K562 (cell line): ENCODE results near the gene NDUFB10. TPM values are rescaled to one million over a fixed set of nuclear protein-coding genes. Genes with fewer than 3 reads are reported as not detected.

ENCODE experiments used
- CBX3 ChIP-seq, 2 experiments: IDR thresholded peaks; 1 replicate in 1 of 2; 2 replicates in 1 of 2; pipeline ENCODE4 v1.6.1; 2012; ENCODE audit warnings: inconsistent platforms in 2 of 2, low read length in 2 of 2, borderline replicate concordance in 1 of 2, control low read depth in 1 of 2
- COPS2 ChIP-seq: fragments of 450-650 bp; conservative IDR thresholded peaks from 2 replicates; pipeline ENCODE4 v1.6.1; 2016; ENCODE audit warnings: mild to moderate bottlenecking, moderate library complexity
- DPF2 ChIP-seq: fragments of 450-650 bp; IDR thresholded peaks from 2 replicates; pipeline ENCODE4 v1.6.1; 2016
- EHMT2 ChIP-seq: fragments of 450-650 bp; IDR thresholded peaks from 2 replicates; pipeline ENCODE4 v1.6.1; 2018; ENCODE audit warnings: antibody characterized with exemption
- ETS2 ChIP-seq: IDR thresholded peaks from 2 replicates; pipeline ENCODE4 v1.6.1; 2016; ENCODE audit warnings: borderline replicate concordance, missing genetic modification characterization, mild to moderate bottlenecking, moderate library complexity, missing compliant biosample characterization; ENCODE audit not compliant: poor library complexity, severe bottlenecking
- HSF4 ChIP-seq: fragments of 250-450 bp; sonication (Bioruptor Pico); IDR thresholded peaks from 2 replicates; pipeline ENCODE4 v2.1.2; 2022; ENCODE audit warnings: mild to moderate bottlenecking, moderate library complexity, borderline replicate concordance
- ILF3 ChIP-seq: fragments of 450-650 bp; IDR thresholded peaks from 2 replicates; pipeline ENCODE4 v1.6.1; 2018; ENCODE audit warnings: antibody characterized with exemption, mild to moderate bottlenecking, moderate library complexity, borderline replicate concordance
- KLF6 ChIP-seq: fragments of 250-450 bp; sonication (Bioruptor Pico); IDR thresholded peaks from 2 replicates; pipeline ENCODE4 v1.4.0; 2020; ENCODE audit warnings: mild to moderate bottlenecking, moderate library complexity, borderline replicate concordance
- L3MBTL2 ChIP-seq: fragments of 450-650 bp; IDR thresholded peaks from 2 replicates; pipeline ENCODE4 v1.6.1; 2016; ENCODE audit warnings: mild to moderate bottlenecking, moderate library complexity
- MIER1 ChIP-seq: fragments of 450-650 bp; IDR thresholded peaks from 2 replicates; pipeline ENCODE4 v1.6.1; 2016; ENCODE audit warnings: antibody characterized with exemption, mild to moderate bottlenecking, low read depth
- MYBL2 ChIP-seq, 2 experiments: fragments of 450-650 bp in 1 of 2; sonication (generic) in 1 of 2; formaldehyde crosslinking in 1 of 2; IDR thresholded peaks; 2 replicates each; pipeline versions ENCODE4 v1.6.1 to v1.8.1; 2017 to 2022; ENCODE audit warnings: borderline replicate concordance in 1 of 2, inconsistent platforms in 1 of 2, low read depth in 1 of 2, mild to moderate bottlenecking in 1 of 2, missing genetic modification reagents in 1 of 2, moderate library complexity in 1 of 2
- NCOA6 ChIP-seq: fragments of 450-650 bp; IDR thresholded peaks from 2 replicates; pipeline ENCODE4 v1.6.1; 2017; ENCODE audit warnings: mild to moderate bottlenecking
- NR3C1 ChIP-seq: sonication (generic); formaldehyde crosslinking; IDR thresholded peaks from 2 replicates; pipeline ENCODE4 v1.8.1; 2022; ENCODE audit warnings: missing genetic modification reagents
- RFX5 ChIP-seq: IDR thresholded peaks from 2 replicates; pipeline ENCODE4 v1.6.1; 2011; ENCODE audit warnings: low read depth, mild to moderate bottlenecking, improper control_type of control experiment, low read length
- RNF219 ChIP-seq: fragments of 250-450 bp; sonication (Bioruptor Pico); IDR thresholded peaks from 2 replicates; pipeline ENCODE4 v1.5.0; 2022; ENCODE audit warnings: mild to moderate bottlenecking
- SP2 ChIP-seq: IDR thresholded peaks from 2 replicates; pipeline ENCODE4 v1.6.1; 2011; ENCODE audit warnings: mild to moderate bottlenecking, low read depth, low read length, moderate library complexity; ENCODE audit not compliant: poor library complexity, severe bottlenecking; ENCODE audit errors: extremely low read depth
- ZC3H8 ChIP-seq: fragments of 450-650 bp; IDR thresholded peaks from 2 replicates; pipeline ENCODE4 v1.6.1; 2017
- ZNF644 ChIP-seq: fragments of 200-800 bp; sonication (Bioruptor generic); IDR thresholded peaks from 2 replicates; pipeline ENCODE4 v1.6.1; 2016; ENCODE audit warnings: low read depth, missing genetic modification characterization, missing compliant biosample characterization
- ZNF785 ChIP-seq: fragments of 250-450 bp; sonication (Bioruptor Pico); IDR thresholded peaks from 2 replicates; pipeline ENCODE4 v1.4.0; 2020; ENCODE audit warnings: mild to moderate bottlenecking
- polyA plus RNA-seq, 8 experiments: library from polyadenylated mRNA; depleted of rRNA in 4 of 8; stranded (reverse) in 5 of 8; unstranded in 3 of 8; fragments of >200 nt; fragmentation: Nextera tagmentation in 2 of 8; fragmentation: Illumina TruSeq in 1 of 8; extraction: Ambion mirVana in 2 of 8; extraction: Trizol in 1 of 8; gene quantifications; 2 replicates each; pipeline versions ENCODE4 v1.2.1 to v1.2.3, GENCODE V29; 2011 to 2014; ENCODE audit warnings: inconsistent platforms in 1 of 8, missing spikeins in 1 of 8
- total RNA-seq, 7 experiments: library from RNA; depleted of rRNA in 6 of 7; stranded (reverse); fragments of >200 nt in 6 of 7; fragmentation: Illumina TruSeq in 2 of 7; extraction: Trizol in 2 of 7; gene quantifications; 2 replicates each; pipeline versions ENCODE4 v1.2.1 to v1.2.3, GENCODE V29; 2011 to 2021; ENCODE audit warnings: low replicate concordance in 1 of 7
- TF ChIP-seq, protein P1 (sequence below): sonication (generic); formaldehyde crosslinking; IDR thresholded peaks from 2 replicates; pipeline ENCODE4 v1.8.0; 2023; ENCODE audit warnings: mild to moderate bottlenecking, missing genetic modification reagents
- TF ChIP-seq, protein P2 (sequence below): fragments of 250-450 bp; sonication (Bioruptor Pico); IDR thresholded peaks from 2 replicates; pipeline ENCODE4 v1.8.0; 2022; ENCODE audit warnings: inconsistent platforms, mild to moderate bottlenecking, moderate library complexity, borderline replicate concordance

The NDUFB10 gene
- total and polyA plus RNA-seq, 9 of the 15 experiments (the other 6 are each of a cell fraction or from before 2014, with no cell fraction given) = 69.3 to 527 (median 161) TPM

GRCh38 chr16:1963806-1964505 lies 4.6 kb downstream of the NDUFB10 start (continued):
- TF ChIP-seq CBX3 (IDR thresholded peaks at IDR 0.05; ENCODE audit: borderline replicate concordance in 1 of 2, low read length in 2 of 2) = no peak
- no peak for TF ChIP-seq SP2
- TF ChIP-seq MIER1 = no peak
- TF ChIP-seq RNF219 (CRISPR knock-in tag) = no peak
- no peak for TF ChIP-seq NCOA6
- no peak for TF ChIP-seq KLF6 (CRISPR knock-in tag)
- no peak for TF ChIP-seq DPF2
- no peak for TF ChIP-seq ILF3
- no peak for TF ChIP-seq ZNF644 (tag)
- TF ChIP-seq EHMT2 = no peak
- no peak for TF ChIP-seq HSF4
- no peak for TF ChIP-seq ETS2 (tag)
- no peak for TF ChIP-seq NR3C1
- TF ChIP-seq, protein P1, sequence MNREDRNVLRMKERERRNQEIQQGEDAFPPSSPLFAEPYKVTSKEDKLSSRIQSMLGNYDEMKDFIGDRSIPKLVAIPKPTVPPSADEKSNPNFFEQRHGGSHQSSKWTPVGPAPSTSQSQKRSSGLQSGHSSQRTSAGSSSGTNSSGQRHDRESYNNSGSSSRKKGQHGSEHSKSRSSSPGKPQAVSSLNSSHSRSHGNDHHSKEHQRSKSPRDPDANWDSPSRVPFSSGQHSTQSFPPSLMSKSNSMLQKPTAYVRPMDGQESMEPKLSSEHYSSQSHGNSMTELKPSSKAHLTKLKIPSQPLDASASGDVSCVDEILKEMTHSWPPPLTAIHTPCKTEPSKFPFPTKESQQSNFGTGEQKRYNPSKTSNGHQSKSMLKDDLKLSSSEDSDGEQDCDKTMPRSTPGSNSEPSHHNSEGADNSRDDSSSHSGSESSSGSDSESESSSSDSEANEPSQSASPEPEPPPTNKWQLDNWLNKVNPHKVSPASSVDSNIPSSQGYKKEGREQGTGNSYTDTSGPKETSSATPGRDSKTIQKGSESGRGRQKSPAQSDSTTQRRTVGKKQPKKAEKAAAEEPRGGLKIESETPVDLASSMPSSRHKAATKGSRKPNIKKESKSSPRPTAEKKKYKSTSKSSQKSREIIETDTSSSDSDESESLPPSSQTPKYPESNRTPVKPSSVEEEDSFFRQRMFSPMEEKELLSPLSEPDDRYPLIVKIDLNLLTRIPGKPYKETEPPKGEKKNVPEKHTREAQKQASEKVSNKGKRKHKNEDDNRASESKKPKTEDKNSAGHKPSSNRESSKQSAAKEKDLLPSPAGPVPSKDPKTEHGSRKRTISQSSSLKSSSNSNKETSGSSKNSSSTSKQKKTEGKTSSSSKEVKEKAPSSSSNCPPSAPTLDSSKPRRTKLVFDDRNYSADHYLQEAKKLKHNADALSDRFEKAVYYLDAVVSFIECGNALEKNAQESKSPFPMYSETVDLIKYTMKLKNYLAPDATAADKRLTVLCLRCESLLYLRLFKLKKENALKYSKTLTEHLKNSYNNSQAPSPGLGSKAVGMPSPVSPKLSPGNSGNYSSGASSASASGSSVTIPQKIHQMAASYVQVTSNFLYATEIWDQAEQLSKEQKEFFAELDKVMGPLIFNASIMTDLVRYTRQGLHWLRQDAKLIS (CRISPR knock-in tag) = no peak; the same call in none of the 2 replicates
- no peak for TF ChIP-seq ZC3H8
- no peak for TF ChIP-seq MYBL2 (IDR thresholded peaks at IDR 0.05; ENCODE audit: low read depth)
- no peak for TF ChIP-seq MYBL2 (CRISPR knock-in tag; IDR thresholded peaks at IDR 0.05; ENCODE audit: borderline replicate concordance)
- no peak for TF ChIP-seq RFX5
- no peak for TF ChIP-seq L3MBTL2
- no peak for TF ChIP-seq COPS2
- TF ChIP-seq, protein P2, sequence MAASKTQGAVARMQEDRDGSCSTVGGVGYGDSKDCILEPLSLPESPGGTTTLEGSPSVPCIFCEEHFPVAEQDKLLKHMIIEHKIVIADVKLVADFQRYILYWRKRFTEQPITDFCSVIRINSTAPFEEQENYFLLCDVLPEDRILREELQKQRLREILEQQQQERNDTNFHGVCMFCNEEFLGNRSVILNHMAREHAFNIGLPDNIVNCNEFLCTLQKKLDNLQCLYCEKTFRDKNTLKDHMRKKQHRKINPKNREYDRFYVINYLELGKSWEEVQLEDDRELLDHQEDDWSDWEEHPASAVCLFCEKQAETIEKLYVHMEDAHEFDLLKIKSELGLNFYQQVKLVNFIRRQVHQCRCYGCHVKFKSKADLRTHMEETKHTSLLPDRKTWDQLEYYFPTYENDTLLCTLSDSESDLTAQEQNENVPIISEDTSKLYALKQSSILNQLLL (CRISPR knock-in tag) = no peak
- TF ChIP-seq ZNF785 (CRISPR knock-in tag) = no peak
